AG04450 (cell line): ENCODE results near the gene TMEM255B. TPM values are rescaled to one million over a fixed set of nuclear protein-coding genes. Genes with fewer than 3 reads are reported as not detected.
"Not testable (repeated sequence)": the region's sequence is repeated elsewhere in the genome, so short reads cannot be mapped to it uniquely, and the experiment has no call there.

ENCODE experiments used
- CTCF ChIA-PET: fragments of 300-600, 350-600 bp; formaldehyde crosslinking; extraction: SDS; loops from one replicate; lab custom pipeline; 2022; ENCODE audit warnings: antibody characterized with exemption, inconsistent platforms; lab: Charles Lee
- POLR2A ChIA-PET: fragments of 350-600 bp; formaldehyde crosslinking; extraction: SDS; loops from one replicate; lab custom pipeline; 2021; ENCODE audit warnings: antibody characterized with exemption, inconsistent platforms; lab: Yijun Ruan, JAX
- DNase-seq: peaks from one replicate; pipeline ENCODE4 v3.0.0-alpha.2; 2011; ENCODE audit warnings: low read depth, low spot score
- H3K27ac ChIP-seq: one replicate; pipeline ENCODE4 v1.5.1; 2012; ENCODE audit warnings: low read depth, low read length, control low read depth
- H3K27me3 ChIP-seq: one replicate; pipeline ENCODE4 v1.6.0; 2012; ENCODE audit warnings: low read length; ENCODE audit not compliant: control insufficient read depth, insufficient read depth
- H3K4me3 ChIP-seq: 2 replicates; pipeline ENCODE4 v1.5.1; 2011; ENCODE audit warnings: mild to moderate bottlenecking, low read depth, low read length, control low read depth
- H3K9me3 ChIP-seq: 2 replicates; pipeline ENCODE4 v1.5.1; 2012; ENCODE audit warnings: low read length; ENCODE audit not compliant: control insufficient read depth, insufficient read depth
- polyA plus RNA-seq: library from polyadenylated mRNA; depleted of rRNA; stranded (reverse); fragments of >200 nt; gene quantifications from 2 replicates; pipeline ENCODE4 v1.2.3, GENCODE V29; 2011
- TF ChIP-seq, protein P1 (sequence below): IDR thresholded peaks from 2 replicates; pipeline ENCODE4 v1.5.1; 2011; ENCODE audit warnings: low read depth, low read length, control low read depth, inconsistent platforms

Gene TMEM255B
- polyA plus RNA-seq, 1 experiment: 4.1 TPM

DNA sequence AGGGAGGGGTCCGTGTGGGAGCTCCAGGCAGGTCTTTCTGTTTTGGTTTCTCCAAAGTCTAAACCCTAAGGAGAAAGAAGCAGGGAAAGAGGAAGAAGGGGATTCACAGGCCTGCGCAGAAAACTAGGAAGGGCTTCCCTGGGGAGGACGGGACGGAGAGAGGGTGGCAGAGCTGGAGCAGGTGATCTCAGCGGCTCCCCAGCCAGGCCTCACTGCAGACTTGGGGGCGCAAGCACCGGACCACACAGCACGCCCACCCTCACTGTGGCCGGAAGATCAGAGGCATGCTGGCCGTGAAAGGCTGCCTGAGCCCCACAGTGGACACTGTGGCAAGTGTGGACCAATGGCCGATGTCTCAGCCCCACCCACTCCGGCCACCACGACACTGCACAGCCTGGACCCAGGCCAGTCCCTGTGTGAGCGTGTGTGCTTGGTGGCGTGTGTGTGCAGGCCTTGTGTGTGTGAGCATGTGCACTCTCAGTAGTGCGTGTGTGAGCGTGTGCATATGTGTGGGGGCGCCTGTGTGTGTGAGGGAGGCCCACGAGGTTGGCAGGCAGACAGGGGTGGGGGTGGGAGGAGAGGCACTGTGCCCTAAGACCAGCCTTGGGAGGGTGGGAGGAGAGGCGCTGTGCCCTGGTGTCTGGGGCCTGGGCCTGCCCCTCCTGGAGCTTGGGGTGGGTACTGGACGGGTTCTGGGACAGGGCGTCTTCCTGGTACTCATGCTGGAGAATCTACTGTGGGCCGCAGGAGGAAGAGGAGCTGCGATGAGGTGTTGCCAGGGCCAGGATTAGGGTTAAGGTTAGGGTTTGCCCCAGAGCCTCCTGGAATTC, 15.4 kb upstream of the TMEM255B start:
- peaks cover 13% of the 10 kb centered on the region for H3K27me3 ChIP-seq
- DNase-seq: no peak
- ChIA-PET POLR2A (no interaction called here), CTCF (no interaction called here)
- no peaks in the 10 kb centered on the region; the same call in 1 of the 2 replicates for H3K9me3 ChIP-seq
- TF ChIP-seq, protein P1, sequence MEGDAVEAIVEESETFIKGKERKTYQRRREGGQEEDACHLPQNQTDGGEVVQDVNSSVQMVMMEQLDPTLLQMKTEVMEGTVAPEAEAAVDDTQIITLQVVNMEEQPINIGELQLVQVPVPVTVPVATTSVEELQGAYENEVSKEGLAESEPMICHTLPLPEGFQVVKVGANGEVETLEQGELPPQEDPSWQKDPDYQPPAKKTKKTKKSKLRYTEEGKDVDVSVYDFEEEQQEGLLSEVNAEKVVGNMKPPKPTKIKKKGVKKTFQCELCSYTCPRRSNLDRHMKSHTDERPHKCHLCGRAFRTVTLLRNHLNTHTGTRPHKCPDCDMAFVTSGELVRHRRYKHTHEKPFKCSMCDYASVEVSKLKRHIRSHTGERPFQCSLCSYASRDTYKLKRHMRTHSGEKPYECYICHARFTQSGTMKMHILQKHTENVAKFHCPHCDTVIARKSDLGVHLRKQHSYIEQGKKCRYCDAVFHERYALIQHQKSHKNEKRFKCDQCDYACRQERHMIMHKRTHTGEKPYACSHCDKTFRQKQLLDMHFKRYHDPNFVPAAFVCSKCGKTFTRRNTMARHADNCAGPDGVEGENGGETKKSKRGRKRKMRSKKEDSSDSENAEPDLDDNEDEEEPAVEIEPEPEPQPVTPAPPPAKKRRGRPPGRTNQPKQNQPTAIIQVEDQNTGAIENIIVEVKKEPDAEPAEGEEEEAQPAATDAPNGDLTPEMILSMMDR: no peak
- no peak overlapping the region for H3K27ac ChIP-seq
- H3K4me3 ChIP-seq: no peak overlapping the region

- H3K27me3 ChIP-seq: peaks cover 13% of the 10 kb centered on the region
- no peak overlapping the region for H3K4me3 ChIP-seq
- TF ChIP-seq, protein P1: no peak
- ChIA-PET POLR2A (no interaction called here), CTCF (no interaction called here)
- H3K27ac ChIP-seq: no peak overlapping the region
- DNase-seq: no peak
- H3K9me3 ChIP-seq: no peaks in the 10 kb centered on the region; the same call in 1 of the 2 replicates
Measured at GRCh38 chr13:113744197-113745000, 14.6 kb upstream of the TMEM255B start.

- POLR2A ChIA-PET: no interaction called here
- Histone ChIP-seq H3K27ac (no peak overlapping the region), H3K27me3 (peaks cover 11% of the 10 kb centered on the region), H3K9me3 (no peaks in the 10 kb centered on the region; the same call in 1 of the 2 replicates), H3K4me3 (no peak overlapping the region)
- CTCF ChIA-PET: no interaction called here
- no peak for DNase-seq
- TF ChIP-seq, protein P1: no peak
Measured at GRCh38 chr13:113745059-113745458, 14.0 kb upstream of the TMEM255B start.

GRCh38 chr13:113745500-113746142, 13.4 kb upstream of the TMEM255B start:
- POLR2A ChIA-PET, H3K9me3 ChIP-seq, H3K27me3 ChIP-seq, DNase-seq, H3K4me3 ChIP-seq, CTCF ChIA-PET, H3K27ac ChIP-seq: not testable (repeated sequence)

DNA sequence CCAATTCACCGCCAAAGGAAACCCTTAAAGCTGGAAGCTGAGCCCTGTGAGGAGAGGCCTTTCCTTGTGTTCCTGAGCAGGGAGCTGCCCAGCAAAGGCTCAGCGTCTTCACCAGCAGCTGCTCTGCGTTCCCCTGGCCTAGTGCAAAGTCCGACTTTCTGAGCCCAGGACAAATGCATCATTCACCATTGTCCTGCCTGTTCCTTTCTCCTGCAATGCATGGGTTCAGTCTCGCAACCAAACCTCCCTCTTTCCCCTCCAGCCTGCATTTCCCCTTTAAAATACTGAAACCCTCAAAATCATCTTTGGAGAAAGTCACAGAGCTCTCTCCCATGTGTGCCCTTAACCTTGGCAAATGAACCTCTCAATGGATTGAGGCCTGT, 12.9 kb upstream of the TMEM255B start:
- Histone ChIP-seq H3K9me3 (peaks cover 5% of the 10 kb centered on the region), H3K27ac (no peak overlapping the region), H3K4me3 (no peak overlapping the region), H3K27me3 (peaks cover 5% of the 10 kb centered on the region)
- ChIA-PET CTCF (no interaction called here), POLR2A (no interaction called here)
- DNase-seq: no peak
- TF ChIP-seq, protein P1: no peak
